PC-3 (cell line): ENCODE results near the gene NOTCH1. TPM values are rescaled to one million over a fixed set of nuclear protein-coding genes. Genes with fewer than 3 reads are reported as not detected.

Experiments used
- ATAC-seq: fragments of 200-7000 bp; cut with Tn5 transposase; 2 replicates; pipeline ENCODE4 v1.9.1; 2020; ENCODE audit warnings: mild to moderate bottlenecking, moderate library complexity
- BruUV-seq: library from RNA; stranded (reverse); fragments of 400-500 nt; replicated peaks from 2 replicates; lab custom pipeline; 2021; lab: Mats Ljungman, UMichigan
- CTCF ChIA-PET: fragments of 300-600 bp; sonication (Branson Sonifier 250); formaldehyde crosslinking; loops from one replicate; lab custom pipeline; 2022; ENCODE audit warnings: antibody characterized with exemption; lab: Charles Lee
- POLR2A ChIA-PET: fragments of 300-600 bp; sonication (Branson Sonifier 250); formaldehyde crosslinking; loops from one replicate; lab custom pipeline; 2022; ENCODE audit warnings: antibody characterized with exemption; ENCODE audit not compliant: unreplicated experiment; lab: Charles Lee
- DNase-seq: peaks from one replicate; pipeline ENCODE4 v3.0.0-alpha.2; 2015
- H2AFZ ChIP-seq: fragments of 300-600 bp; sonication (generic); 2 replicates; pipeline ENCODE4 v1.6.0; 2016; ENCODE audit warnings: antibody characterized with exemption, low read length
- H3F3A ChIP-seq: fragments of 300-600 bp; sonication (generic); one replicate; pipeline ENCODE4 v1.6.0; 2017; ENCODE audit warnings: antibody characterized with exemption, low read length, control low read depth, mild to moderate bottlenecking; ENCODE audit not compliant: unreplicated experiment
- H3K27ac ChIP-seq: fragments of 300-600 bp; sonication (generic); 2 replicates; pipeline ENCODE4 v1.5.1; 2016; ENCODE audit warnings: mild to moderate bottlenecking, low read length
- H3K27me3 ChIP-seq: fragments of 300-600 bp; sonication (generic); 2 replicates; pipeline ENCODE4 v1.6.1; 2016; ENCODE audit warnings: low read length, mixed read lengths
- H3K36me3 ChIP-seq: fragments of 300-600 bp; sonication (generic); 2 replicates; pipeline ENCODE4 v1.6.1; 2016; ENCODE audit warnings: low read depth, mixed run types, low read length, mixed read lengths
- H3K4me1 ChIP-seq: fragments of 300-600 bp; sonication (generic); 2 replicates; pipeline ENCODE4 v1.5.1; 2016; ENCODE audit warnings: low read length; ENCODE audit not compliant: insufficient read depth
- H3K4me2 ChIP-seq: fragments of 300-600 bp; sonication (generic); 2 replicates; pipeline ENCODE4 v1.6.0; 2016; ENCODE audit warnings: low read length
- H3K4me3 ChIP-seq: fragments of 300-600 bp; sonication (generic); 2 replicates; pipeline ENCODE4 v1.5.1; 2016; ENCODE audit warnings: mild to moderate bottlenecking, low read length, mixed read lengths
- H3K79me2 ChIP-seq: fragments of 300-600 bp; sonication (generic); 2 replicates; pipeline ENCODE4 v1.6.1; 2017; ENCODE audit warnings: low read length, mixed read lengths
- H3K9ac ChIP-seq: fragments of 300-600 bp; sonication (generic); 2 replicates; pipeline ENCODE4 v1.6.0; 2016; ENCODE audit warnings: mild to moderate bottlenecking, low read length
- H3K9me2 ChIP-seq: fragments of 300-600 bp; sonication (generic); replicated peaks from 2 replicates; pipeline ENCODE4 v1.6.1; 2016; ENCODE audit warnings: mixed run types, low read length, mixed read lengths
- H3K9me3 ChIP-seq: fragments of 300-600 bp; sonication (generic); 2 replicates; pipeline ENCODE4 v1.6.1; 2016; ENCODE audit warnings: low read length, mixed read lengths
- H4K20me1 ChIP-seq: fragments of 300-600 bp; sonication (generic); 2 replicates; pipeline ENCODE4 v1.6.1; 2016; ENCODE audit warnings: low read length, mixed read lengths
- EZH2 ChIP-seq: fragments of 300-600 bp; sonication (generic); IDR thresholded peaks from one replicate; pipeline ENCODE4 v1.6.1; 2017; ENCODE audit warnings: antibody characterized with exemption, mild to moderate bottlenecking, low read length; ENCODE audit not compliant: unreplicated experiment
- EZH2phosphoT487 ChIP-seq: fragments of 300-600 bp; sonication (generic); IDR thresholded peaks from 2 replicates; pipeline ENCODE4 v1.6.1; 2018; ENCODE audit warnings: mild to moderate bottlenecking, antibody characterized with exemption, low read length, borderline replicate concordance
- intact Hi-C: fragments of 100-400 bp; cut with micrococcal nuclease; formaldehyde crosslinking; loops from 2 replicates; pipeline ENCODE4 v1.9.0; 2023
- total RNA-seq: library from RNA; depleted of rRNA; stranded (reverse); fragments of >200 nt; gene quantifications from 2 replicates; pipeline ENCODE4 v1.2.3, GENCODE V29; 2014
- TF ChIP-seq, protein P1 (sequence below): fragments of 300-600 bp; sonication (generic); conservative IDR thresholded peaks from 2 replicates; pipeline ENCODE4 v1.5.1; 2017; ENCODE audit warnings: antibody characterized with exemption, low read depth, mild to moderate bottlenecking, low read length

NOTCH1 gene
- total RNA-seq, 1 experiment from 2014 or later, result 14.3 TPM

DNA sequence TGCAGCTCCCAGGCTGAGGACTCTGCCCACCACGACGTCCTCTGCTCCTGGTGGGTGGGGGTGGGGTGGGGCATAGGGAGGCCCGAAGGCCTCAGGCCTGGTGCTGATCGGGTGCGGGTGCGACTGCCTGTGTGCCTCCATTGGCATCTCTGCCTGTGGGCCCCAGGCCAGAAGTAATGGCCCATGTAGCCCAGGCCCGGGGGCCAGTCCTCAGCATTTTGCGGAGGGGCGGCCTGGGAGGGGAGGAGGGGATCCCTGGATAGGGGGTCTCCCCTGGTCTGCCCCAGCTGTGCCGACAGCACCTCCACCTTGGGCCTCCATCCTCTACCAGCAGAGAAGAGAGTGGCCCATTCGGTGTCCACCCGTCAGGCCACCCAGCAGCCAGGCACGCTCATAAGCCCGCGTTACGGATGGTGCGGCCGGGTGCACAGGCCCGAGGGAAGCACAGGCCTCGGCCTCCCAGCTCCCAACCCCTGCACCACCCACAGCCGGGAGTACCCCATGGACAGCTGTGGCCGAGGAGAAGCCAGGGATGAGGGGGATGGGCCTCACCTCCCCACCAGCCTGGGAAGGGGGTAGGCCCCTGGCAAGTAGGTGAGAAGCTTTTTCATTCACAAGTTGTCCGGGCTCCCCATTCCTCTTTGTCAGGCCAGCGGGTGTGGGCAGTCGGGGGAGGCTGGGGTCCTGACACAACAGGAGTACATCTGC, 1.8 kb upstream of the NOTCH1 start:
- peaks cover 25% of the 10 kb centered on the region for H3K4me1 ChIP-seq
- intact Hi-C loops, result loop anchor here (10.0 kb wide), 1 partner anchor 63 kb away; the partner anchor contains the start of gene SEC16A
- CTCF ChIA-PET, result no interaction called here

DNA sequence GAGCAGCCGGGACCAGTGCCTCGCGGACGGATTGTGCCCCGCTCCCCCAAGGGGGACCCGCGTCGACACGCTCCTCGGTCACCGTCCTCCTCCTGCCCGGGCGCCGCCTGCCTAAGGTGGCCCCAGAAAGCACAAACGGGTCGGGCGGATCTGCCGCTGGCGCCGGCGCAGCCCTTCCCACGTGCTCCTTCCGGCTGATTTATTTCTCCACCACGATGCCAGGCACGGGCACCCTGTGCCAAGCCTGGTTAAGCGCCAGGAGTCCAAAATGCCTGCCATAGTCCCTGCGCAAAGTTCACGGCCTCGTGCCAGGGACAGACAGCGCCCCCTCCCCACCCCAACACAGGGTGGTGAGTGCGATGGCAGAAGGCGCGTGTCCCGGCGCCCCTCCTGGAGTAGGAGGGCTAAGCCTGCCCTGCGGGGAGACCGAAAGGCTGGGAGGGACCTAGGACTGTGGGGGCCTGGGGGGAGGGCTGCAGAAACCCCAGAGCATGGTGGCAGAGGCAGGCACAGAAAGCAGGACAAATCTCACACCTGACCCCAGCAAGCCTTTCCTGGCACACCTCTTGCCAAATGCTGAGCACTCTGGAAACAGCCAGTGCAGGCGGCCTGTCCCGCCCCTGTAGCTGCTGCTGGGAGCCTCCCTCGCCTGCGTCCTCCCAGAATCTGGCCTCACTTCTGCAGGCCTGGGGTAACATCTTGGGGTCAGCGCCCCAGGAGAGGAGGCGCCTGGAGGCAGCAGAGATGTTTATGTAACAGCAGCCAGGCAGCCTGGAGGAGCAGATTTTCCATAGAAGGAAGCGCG, 1.1 kb upstream of the NOTCH1 start:
- Histone ChIP-seq H3K9me3 (no peaks in the 10 kb centered on the region), H3K9ac (peak overlapping the region; percentile 88), H3K9me2 (no peaks in the 10 kb centered on the region), H3K27ac (peak overlapping the region; percentile 85), H3K27me3 (no peaks in the 10 kb centered on the region), H3K4me1 (peaks cover 25% of the 10 kb centered on the region), H2AFZ (peak overlapping the region; percentile 83), H3F3A (no peaks in the 10 kb centered on the region), H3K79me2 (peaks cover 19% of the 10 kb centered on the region), H3K4me2 (peak overlapping the region; percentile 94), H3K4me3 (peak overlapping the region; percentile 70), H3K36me3 (no peaks in the 10 kb centered on the region), H4K20me1 (0 out of 2 replicates have a peak, but pooled peaks cover 7% of the 10 kb centered on the region)
- DNase-seq (peak; percentile 50), ATAC-seq (peak; percentile 37)
- CTCF ChIA-PET, result no interaction called here
- POLR2A ChIA-PET, result interaction anchor here (0.7 kb wide), 1 partner anchor 78 kb away, joined by 3 read pairs; no protein-coding TSS in a partner anchor
- intact Hi-C loops, result loop anchor here (10.0 kb wide), 1 partner anchor 62 kb away; the partner anchor contains the start of gene SEC16A
- BruUV-seq, result no TSS peak
- TF ChIP-seq EZH2phosphoT487, result no peak
- TF ChIP-seq, protein P1, sequence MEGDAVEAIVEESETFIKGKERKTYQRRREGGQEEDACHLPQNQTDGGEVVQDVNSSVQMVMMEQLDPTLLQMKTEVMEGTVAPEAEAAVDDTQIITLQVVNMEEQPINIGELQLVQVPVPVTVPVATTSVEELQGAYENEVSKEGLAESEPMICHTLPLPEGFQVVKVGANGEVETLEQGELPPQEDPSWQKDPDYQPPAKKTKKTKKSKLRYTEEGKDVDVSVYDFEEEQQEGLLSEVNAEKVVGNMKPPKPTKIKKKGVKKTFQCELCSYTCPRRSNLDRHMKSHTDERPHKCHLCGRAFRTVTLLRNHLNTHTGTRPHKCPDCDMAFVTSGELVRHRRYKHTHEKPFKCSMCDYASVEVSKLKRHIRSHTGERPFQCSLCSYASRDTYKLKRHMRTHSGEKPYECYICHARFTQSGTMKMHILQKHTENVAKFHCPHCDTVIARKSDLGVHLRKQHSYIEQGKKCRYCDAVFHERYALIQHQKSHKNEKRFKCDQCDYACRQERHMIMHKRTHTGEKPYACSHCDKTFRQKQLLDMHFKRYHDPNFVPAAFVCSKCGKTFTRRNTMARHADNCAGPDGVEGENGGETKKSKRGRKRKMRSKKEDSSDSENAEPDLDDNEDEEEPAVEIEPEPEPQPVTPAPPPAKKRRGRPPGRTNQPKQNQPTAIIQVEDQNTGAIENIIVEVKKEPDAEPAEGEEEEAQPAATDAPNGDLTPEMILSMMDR, result no peak
- TF ChIP-seq EZH2, result no peak

More for the DNA sequence above, 1.8 kb upstream of the NOTCH1 start:
- TF ChIP-seq EZH2phosphoT487 (no peak), EZH2 (no peak)
- TF ChIP-seq, protein P1, result no peak
- H3K27ac ChIP-seq, result no peak overlapping the region
- peaks cover 19% of the 10 kb centered on the region for H3K79me2 ChIP-seq
- H3K27me3 ChIP-seq, result no peaks in the 10 kb centered on the region
- H4K20me1 ChIP-seq, result 0 out of 2 replicates have a peak, but pooled peaks cover 7% of the 10 kb centered on the region
- H3K9me3 ChIP-seq, result no peaks in the 10 kb centered on the region
- H3K9me2 ChIP-seq, result no peaks in the 10 kb centered on the region
- POLR2A ChIA-PET, result no interaction called here
- DNase-seq, result no peak
- no peak overlapping the region for H3K4me2 ChIP-seq
- no peaks in the 10 kb centered on the region for H3F3A ChIP-seq
- no peak overlapping the region for H2AFZ ChIP-seq
- BruUV-seq, result no TSS peak
- no peaks in the 10 kb centered on the region for H3K36me3 ChIP-seq
- ATAC-seq, result no peak
- H3K4me3 ChIP-seq, result no peak overlapping the region
- no peak overlapping the region for H3K9ac ChIP-seq
